ENCODE measurements around the gene PTPN7.

DNA sequence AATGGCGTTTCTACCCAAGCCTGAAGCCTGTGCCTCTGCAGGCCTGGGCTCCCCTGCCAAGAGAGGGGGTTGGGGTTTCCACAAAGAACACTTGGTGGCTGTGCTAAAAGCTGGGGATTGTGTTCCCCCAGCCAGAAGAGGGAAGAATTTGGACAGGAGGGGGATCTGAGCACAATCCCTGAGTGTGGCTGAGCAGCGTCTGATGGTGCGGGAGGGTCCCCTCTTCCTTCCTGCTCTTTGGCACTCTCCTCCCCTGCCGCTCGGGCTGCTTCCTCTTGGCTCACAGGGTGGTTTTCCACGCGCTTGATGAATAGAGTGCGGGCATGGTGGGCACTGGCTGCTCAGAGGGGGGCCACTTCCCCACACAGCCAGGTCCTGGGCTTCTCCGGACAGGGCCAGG, 34.0 kb downstream of the PTPN7 start:
- TF ChIP-seq CTCF (IDR thresholded peaks at IDR 0.05; ENCODE audit: low read depth, low read length) (no peak), EZH2phosphoT487 (IDR thresholded peaks at IDR 0.05; ENCODE audit: low read depth) (no peak)

All from OCI-LY3 (cell line).